Endothelial cell of umbilical vein (primary cell): ENCODE results near the gene EIF3D. TPM values are rescaled to one million over a fixed set of nuclear protein-coding genes. Genes with fewer than 3 reads are reported as not detected.

Experiments
- BruUV-seq: library from RNA; stranded (reverse); fragments of 400-500 nt; replicated peaks from 2 replicates; lab custom pipeline; 2021; lab: Mats Ljungman, UMichigan
- CTCF ChIA-PET: fragments of 300-600, 350-600 bp; sonication (Branson Sonifier 250); formaldehyde crosslinking; loops from one replicate; lab custom pipeline; 2021; ENCODE audit warnings: antibody characterized with exemption, inconsistent platforms; lab: Charles Lee
- POLR2A ChIA-PET: fragments of 300-600, 350-600 bp; sonication (Branson Sonifier 250); formaldehyde crosslinking; loops from one replicate; lab custom pipeline; 2021; ENCODE audit warnings: antibody characterized with exemption, inconsistent platforms; lab: Charles Lee
- DNase-seq: peaks from one replicate; pipeline ENCODE4 v3.0.0-alpha.2; 2011; ENCODE audit warnings: low read depth, low spot score
- FAIRE-seq: peaks from 2 replicates; lab custom pipeline; 2011; peaks lifted over from hg19 to GRCh38; lab: Jason Lieb, UNC
- H2AFZ ChIP-seq: 2 replicates; pipeline ENCODE4 v1.6.0; 2012; ENCODE audit warnings: low read depth, low read length, control low read depth, inconsistent platforms
- H3K27ac ChIP-seq: 2 replicates; pipeline ENCODE4 v1.5.1; 2011; ENCODE audit warnings: low read depth, mild to moderate bottlenecking, control low read depth, low read length, moderate library complexity; ENCODE audit not compliant: insufficient read depth
- H3K27me3 ChIP-seq, 2 experiments: 2 replicates each; pipeline versions ENCODE4 v1.6.0 to v1.6.1; 2011; ENCODE audit warnings: low read length in 2 of 2, mixed read lengths in 1 of 2; ENCODE audit not compliant: control insufficient read depth in 2 of 2, insufficient read depth in 2 of 2
- H3K36me3 ChIP-seq, 2 experiments: 2 replicates in 1 of 2; 3 replicates in 1 of 2; pipeline ENCODE4 v1.5.1; 2011; ENCODE audit warnings: low read length in 2 of 2, mild to moderate bottlenecking in 1 of 2, moderate library complexity in 1 of 2; ENCODE audit not compliant: control insufficient read depth in 2 of 2, insufficient read depth in 2 of 2; ENCODE audit errors: extremely low read depth in 1 of 2
- H3K4me1 ChIP-seq: 3 replicates; pipeline ENCODE4 v1.5.1; 2011; ENCODE audit warnings: mild to moderate bottlenecking, low read length; ENCODE audit not compliant: control insufficient read depth, insufficient read depth; ENCODE audit errors: extremely low read depth
- H3K4me2 ChIP-seq: 2 replicates; pipeline ENCODE4 v1.6.1; 2011; ENCODE audit warnings: low read length, control low read depth, mixed read lengths; ENCODE audit not compliant: insufficient read depth
- H3K4me3 ChIP-seq, 3 experiments: fragments of 200-600 bp in 1 of 3; sonication (generic), shearing (Covaris generic) in 1 of 3; replicated peaks in 1 of 3; 2 replicates each; pipeline ENCODE4 v1.5.1; 2011 to 2016; ENCODE audit warnings: control low read depth in 3 of 3, low read length in 3 of 3, mild to moderate bottlenecking in 2 of 3, inconsistent platforms in 1 of 3, low read depth in 1 of 3, moderate library complexity in 1 of 3; ENCODE audit not compliant: insufficient read depth in 1 of 3
- H3K79me2 ChIP-seq: 2 replicates; pipeline ENCODE4 v1.6.0; 2012; ENCODE audit warnings: low read length, inconsistent platforms; ENCODE audit not compliant: control insufficient read depth, insufficient read depth
- H3K9ac ChIP-seq: replicated peaks from 2 replicates; pipeline ENCODE3; 2011; ENCODE audit warnings: low read length, control low read depth; ENCODE audit not compliant: insufficient read depth; ENCODE audit errors: extremely low read depth
- H3K9me1 ChIP-seq: replicated peaks from 3 replicates; pipeline ENCODE4 v1.6.0; 2011; ENCODE audit warnings: mild to moderate bottlenecking, low read length; ENCODE audit not compliant: control insufficient read depth, insufficient read depth; ENCODE audit errors: extremely low read depth
- H3K9me3 ChIP-seq: replicated peaks from 2 replicates; pipeline ENCODE4 v1.5.1; 2012; ENCODE audit warnings: low read length, inconsistent platforms; ENCODE audit not compliant: control insufficient read depth, insufficient read depth
- H4K20me1 ChIP-seq: replicated peaks from 2 replicates; pipeline ENCODE3; 2011; ENCODE audit warnings: mild to moderate bottlenecking, low read length; ENCODE audit not compliant: control insufficient read depth, insufficient read depth; ENCODE audit errors: extremely low read depth
- EZH2 ChIP-seq: IDR thresholded peaks from 2 replicates; pipeline ENCODE4 v1.6.1; 2012; ENCODE audit warnings: borderline replicate concordance, low read depth, mild to moderate bottlenecking, moderate library complexity, low read length, inconsistent platforms; ENCODE audit not compliant: severe bottlenecking
- GATA2 ChIP-seq: IDR thresholded peaks from 2 replicates; pipeline ENCODE4 v1.7.0; 2011; ENCODE audit warnings: low read depth, mild to moderate bottlenecking, moderate library complexity, mixed read lengths, low read length; ENCODE audit not compliant: insufficient read length, insufficient read depth
- JUN ChIP-seq: IDR thresholded peaks from 2 replicates; pipeline ENCODE4 v1.6.1; 2011; ENCODE audit warnings: borderline replicate concordance, low read depth; ENCODE audit not compliant: insufficient read length, insufficient read depth
- MAX ChIP-seq: IDR thresholded peaks from 2 replicates; pipeline ENCODE4 v1.6.1; 2011; ENCODE audit not compliant: insufficient read depth, insufficient read length
- MYC ChIP-seq: IDR thresholded peaks from one replicate; pipeline ENCODE4 v1.6.1; 2011; ENCODE audit warnings: mild to moderate bottlenecking, low read depth, low read length
- POLR2A ChIP-seq: IDR thresholded peaks from 2 replicates; pipeline ENCODE4 v1.6.1; 2012; ENCODE audit warnings: low read depth, mild to moderate bottlenecking, control low read depth, low read length
- dilution Hi-C: fragments of 300-500 bp; cut with MboI; formaldehyde crosslinking; loops from one replicate; pipeline ENCODE4 v1.15.0; 2019; ENCODE audit warnings: low sequenced_read_pairs; ENCODE audit not compliant: extremely low pct_ligation_motif_present
- intact Hi-C: fragments of 100-400 bp; cut with micrococcal nuclease; formaldehyde crosslinking; loops from one replicate; pipeline ENCODE4 v1.10.0; 2022
- polyA plus RNA-seq, 4 experiments: library from polyadenylated mRNA; depleted of rRNA in 3 of 4; stranded (reverse) in 3 of 4; unstranded in 1 of 4; fragments of >200 nt; gene quantifications; 2 replicates each; pipeline versions ENCODE4 v1.2.1 to v1.2.3, GENCODE V29; 2011 to 2012; ENCODE audit warnings: missing spikeins in 1 of 4
- total RNA-seq: library from RNA; stranded (reverse); gene quantifications from 2 replicates; pipeline ENCODE4 v1.2.3, GENCODE V29; 2021

Gene EIF3D
- total and polyA plus RNA-seq, 2 donors (not counting 3 experiments of a cell fraction or from before 2014, with no cell fraction given): 201 to 413 TPM

GRCh38 chr22:36507518-36508010 lies 21.4 kb downstream of the EIF3D start:
- Histone ChIP-seq H3K9ac (peak overlapping the region; percentile 18), H3K36me3 (peaks cover 14 to 15% of the 10 kb centered on the region in 2 experiments), H3K27ac (peak overlapping the region; percentile 30), H3K4me3 (no peak overlapping the region), H3K27me3 (no peaks in the 10 kb centered on the region), H4K20me1 (no peaks in the 10 kb centered on the region), H2AFZ (peak overlapping the region; percentile 74), H3K79me2 (no peaks in the 10 kb centered on the region), H3K4me2 (peak overlapping the region; percentile 41), H3K9me3 (no peaks in the 10 kb centered on the region), H3K4me1 (peaks cover 10% of the 10 kb centered on the region), H3K9me1 (no peaks in the 10 kb centered on the region)
- ChIA-PET CTCF (interaction anchor here (1.4 to 1.6 kb wide), 2 partner anchors 21 to 692 kb away, joined by 4 to 9 read pairs; no protein-coding TSS in a partner anchor), POLR2A (interaction anchor here (0.5 kb wide), 1 partner anchor 1178 kb away, joined by 3 read pairs; no protein-coding TSS in a partner anchor)
- DNase-seq (no peak), FAIRE-seq (peak; percentile 63)
- BruUV-seq: no TSS peak
- TF ChIP-seq GATA2 (no peak), MAX (no peak), EZH2 (no peak), MYC (no peak), JUN (no peak), POLR2A (no peak)
- intact Hi-C loops (loop anchor here (2.0 kb wide), 1 partner anchor 21 kb away; the partner anchor contains the start of gene EIF3D), dilution Hi-C loops (no loop called here)
